Measurements from ENCODE around the gene NFIA.

Gene NFIA

DNA sequence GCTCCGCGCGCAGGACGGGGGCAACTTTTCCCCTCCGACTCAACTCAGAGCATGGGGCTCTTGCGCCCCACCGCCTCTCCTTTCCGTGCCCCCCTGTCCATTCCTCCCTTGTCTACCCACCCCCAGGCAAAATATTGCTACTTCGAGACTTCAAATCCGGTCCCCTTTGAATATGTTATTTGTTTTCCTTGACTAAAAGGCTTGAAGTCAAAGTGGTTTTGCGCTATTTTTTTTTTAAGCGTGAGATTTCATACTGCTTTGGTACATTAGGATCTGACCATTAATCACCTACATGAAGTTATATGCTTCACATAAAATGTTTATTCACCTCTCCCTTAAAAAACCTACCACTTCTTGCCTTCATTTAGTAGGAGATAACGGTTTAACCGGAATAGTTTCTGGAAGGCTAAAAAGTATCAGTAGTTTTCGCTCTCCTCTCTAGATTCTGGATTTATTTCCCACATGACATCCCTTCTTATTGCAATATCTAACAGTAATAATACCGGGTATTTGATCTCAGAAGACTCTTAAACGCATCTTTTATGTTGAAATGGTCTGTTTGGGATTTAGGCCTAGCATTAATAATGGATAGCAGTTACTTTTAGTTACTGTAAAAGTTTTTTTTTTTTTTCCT lies 1.6 kb downstream of the NFIA start:
- no peak for DNase-seq (ENCODE audit: low read depth)

DNA sequence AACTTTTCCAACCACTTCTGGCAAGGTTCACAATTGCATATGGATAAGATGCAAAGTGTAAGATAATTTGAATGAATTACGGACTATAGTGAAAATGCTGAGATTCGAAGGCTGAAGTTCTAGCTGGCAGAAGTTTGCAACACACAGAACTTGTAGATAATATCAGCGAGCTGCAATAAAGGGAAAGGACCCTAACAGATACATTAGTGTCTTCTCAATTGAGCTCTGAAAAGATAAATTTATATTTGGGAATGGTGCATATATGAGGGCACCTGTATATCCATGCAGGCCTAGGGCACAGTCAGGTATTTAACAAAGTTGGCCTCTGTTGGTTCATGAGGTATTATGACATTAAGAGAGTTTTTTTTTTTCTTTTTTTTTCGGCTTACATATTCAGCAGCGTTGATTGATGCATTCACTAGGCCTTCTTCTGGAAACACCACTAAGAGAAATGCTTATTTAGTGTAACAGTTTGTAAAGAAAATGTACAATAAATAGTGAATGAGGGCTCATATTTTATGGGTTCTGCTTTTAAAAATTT lies 2.2 kb downstream of the NFIA start:
- DNase-seq (ENCODE audit: low read depth) = no peak

DNA sequence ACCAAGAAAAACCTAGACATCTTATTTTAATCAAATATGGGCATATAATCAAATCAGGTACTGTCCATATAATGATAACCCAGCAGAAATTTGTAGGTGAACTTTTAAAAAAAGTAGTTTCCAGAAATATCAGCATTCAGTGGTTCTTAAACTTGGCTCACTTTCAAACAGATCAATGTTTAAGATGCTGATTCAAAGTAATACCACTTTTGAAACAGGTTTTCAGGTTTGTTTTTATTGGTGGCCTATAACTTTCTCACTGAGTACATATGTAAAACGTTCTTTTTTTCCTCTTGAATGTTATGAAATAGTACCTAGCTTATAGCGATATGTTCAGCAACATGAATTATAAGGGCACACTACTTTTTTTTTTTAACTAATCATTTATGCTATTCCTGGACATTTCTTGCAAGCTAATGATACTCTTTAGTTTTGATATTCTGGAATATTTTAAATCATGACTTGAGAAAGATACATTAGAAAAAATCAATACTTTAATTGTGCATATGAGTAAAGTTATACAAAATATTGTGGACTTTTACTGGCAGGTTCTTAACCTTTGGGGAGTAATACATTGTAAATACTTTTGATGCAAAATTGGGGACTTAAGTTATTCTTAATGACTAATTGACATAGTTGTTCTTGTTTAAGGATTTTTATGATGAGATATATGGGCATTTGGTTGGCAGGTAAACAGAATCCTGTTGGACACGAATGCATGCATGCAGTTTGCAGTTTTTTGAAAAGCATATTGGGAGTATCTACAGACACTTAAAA lies 3.0 kb downstream of the NFIA start:
- no peak for DNase-seq (ENCODE audit: low read depth)

DNA sequence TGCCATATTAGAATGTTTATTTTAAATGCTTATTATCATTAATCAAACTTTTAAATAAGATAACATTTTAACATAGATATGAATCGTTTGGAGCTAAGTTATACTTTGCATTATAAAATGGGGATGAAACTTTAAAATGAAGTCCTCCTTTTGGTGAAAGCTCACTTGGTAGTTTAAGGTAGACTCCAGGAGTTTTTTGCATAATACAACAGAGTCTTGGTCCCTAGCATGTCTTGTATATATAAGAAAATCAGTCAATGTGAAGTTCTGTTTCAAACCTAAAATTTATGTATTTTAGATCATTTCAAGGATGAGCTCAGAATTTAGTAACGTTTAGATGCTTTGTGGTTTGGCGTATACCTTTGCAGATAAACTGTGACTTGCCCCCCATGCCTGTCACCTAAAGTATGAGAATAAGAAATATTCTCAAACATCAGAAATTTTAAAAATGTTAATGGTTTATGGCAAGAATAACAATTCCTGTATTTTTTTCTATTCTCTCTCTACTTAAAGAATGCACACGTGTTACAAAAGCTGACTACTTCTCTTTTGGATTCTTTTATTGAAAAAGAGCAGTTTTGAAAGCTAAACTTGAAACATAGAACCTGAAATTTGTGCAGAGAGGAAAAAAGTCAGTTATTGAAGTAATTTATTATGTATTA lies 3.8 kb downstream of the NFIA start:
- DNase-seq (ENCODE audit: low read depth) = no peak

DNA sequence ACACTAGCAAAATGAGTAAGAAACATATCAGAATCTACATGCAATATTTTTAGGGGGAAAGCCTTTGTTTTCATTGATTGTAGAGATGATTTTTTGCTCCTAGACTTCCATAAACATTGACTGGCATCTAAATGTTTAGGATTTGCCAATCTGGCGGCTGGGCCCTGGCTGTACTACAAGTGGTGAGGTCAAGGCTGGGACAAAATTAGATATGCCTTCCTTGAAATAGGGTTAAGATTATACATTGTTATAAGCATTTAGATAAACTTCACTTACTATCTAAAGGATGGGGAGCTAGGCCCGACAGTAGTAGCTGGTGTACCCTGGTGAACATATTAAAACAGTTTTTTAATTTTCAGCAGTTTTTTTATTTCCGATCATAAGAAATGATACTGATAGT lies 5.2 kb downstream of the NFIA start:
- DNase-seq (ENCODE audit: low read depth) = no peak

DNA sequence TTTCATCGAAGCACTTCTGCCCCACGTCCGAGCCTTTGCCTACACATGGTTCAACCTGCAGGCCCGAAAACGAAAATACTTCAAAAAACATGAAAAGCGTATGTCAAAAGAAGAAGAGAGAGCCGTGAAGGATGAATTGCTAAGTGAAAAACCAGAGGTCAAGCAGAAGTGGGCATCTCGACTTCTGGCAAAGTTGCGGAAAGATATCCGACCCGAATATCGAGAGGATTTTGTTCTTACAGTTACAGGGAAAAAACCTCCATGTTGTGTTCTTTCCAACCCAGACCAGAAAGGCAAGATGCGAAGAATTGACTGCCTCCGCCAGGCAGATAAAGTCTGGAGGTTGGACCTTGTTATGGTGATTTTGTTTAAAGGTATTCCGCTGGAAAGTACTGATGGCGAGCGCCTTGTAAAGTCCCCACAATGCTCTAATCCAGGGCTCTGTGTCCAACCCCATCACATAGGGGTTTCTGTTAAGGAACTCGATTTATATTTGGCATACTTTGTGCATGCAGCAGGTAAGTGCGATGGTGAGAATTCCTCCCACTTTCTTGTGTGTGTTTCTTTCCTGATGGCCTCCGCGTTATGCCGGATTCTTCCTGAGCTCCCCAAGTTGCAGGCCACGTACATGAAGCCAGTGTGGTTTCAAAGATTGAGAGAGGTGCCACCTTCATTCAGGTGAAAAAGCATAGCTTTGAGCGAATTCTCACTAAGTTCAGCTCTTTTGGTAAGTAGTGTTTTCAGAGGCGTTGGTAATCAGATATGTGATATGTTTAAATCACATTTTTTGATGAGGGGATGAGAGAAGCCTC lies 6.0 kb downstream of the NFIA start:
- no peak for DNase-seq (ENCODE audit: low read depth)

DNA sequence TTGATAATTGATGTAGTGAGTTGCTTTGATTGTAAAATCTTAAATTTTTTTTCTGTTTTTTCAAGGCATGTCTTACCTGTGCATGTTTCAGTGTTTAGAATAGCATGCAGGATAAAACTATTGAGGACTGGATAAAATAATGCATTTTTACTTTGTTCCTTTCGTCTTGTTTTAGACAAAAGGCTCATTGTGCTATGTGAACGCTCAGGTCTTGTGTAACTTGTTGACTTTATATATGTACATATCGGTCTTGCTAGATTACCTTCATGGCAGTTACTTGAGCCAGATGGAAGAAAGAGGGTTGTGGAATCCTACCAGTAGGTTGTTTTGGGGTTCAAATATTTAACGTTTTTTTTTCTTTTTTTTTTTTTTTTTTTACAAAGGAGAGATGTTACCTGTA lies 7.0 kb downstream of the NFIA start:
- DNase-seq (ENCODE audit: low read depth) = no peak

DNA sequence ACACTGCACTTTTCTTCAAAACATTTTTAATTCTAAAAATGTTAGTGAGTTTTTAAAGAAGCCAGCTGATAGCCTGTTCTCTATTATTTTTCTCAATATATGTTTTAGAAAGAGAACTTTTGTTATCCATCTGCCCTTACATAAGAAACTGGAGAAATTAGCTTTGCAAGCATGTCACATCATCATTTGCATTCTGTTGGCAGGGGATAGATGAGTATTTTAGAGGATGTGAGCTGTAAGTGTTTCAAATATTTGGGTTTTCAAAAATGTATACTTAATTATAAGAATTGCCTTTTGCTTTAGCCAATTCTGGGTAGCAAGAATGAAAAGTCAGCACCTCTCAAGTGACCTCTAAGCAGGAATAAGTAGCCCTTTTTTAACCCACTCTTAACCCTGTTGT lies 7.4 kb downstream of the NFIA start:
- no peak for DNase-seq (ENCODE audit: low read depth)

DNA sequence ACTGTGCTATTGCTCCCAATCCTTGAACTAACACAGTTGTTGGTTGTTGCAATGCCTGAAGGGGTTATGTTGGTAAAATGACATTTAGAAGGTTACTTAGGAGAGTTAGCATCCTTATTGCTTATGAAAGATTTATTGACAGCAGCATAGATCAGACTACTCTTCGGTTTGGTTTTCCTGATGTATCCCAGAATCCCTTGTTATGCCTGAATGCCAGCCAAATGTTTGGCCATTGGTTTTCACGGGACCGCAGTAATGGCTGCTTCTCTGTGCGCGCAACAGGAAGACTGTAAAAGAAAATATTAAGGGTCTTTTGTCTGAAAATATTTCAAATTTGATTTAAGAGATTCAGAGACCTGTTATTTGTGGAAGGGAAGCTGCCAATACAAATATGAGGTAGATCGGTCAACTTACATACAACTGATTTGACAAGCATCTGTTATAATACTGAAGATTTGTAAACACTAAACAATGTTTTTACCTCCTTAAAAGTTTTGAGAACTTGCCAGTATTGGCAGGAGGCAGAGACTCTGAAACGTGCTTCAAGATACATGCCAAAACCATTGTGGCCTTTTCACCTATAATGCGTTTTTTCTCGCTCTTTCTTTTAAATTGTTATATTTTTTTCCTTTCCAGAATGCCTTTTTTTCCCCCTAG lies 8.3 kb downstream of the NFIA start:
- no peak for DNase-seq (ENCODE audit: low read depth)

DNA sequence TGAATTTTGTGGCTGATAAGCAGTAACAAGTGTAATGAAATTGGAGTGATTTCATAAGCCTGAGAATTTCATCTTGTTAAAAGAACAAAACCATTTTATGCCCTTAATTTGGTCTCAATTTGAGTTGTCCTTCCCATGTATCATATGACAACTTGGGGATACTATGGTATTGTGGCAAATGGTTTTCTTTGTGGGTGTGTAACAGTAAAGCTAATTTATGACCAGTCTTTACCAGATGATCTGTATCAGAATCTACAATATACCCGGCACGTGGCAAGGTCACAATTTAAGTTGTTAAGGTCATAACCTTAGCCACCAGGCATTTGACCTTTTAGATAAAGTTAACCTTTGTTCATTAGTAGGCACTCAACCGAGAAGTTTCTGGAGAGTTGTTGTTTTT lies 9.1 kb downstream of the NFIA start:
- no peak for DNase-seq (ENCODE audit: low read depth)

DNA sequence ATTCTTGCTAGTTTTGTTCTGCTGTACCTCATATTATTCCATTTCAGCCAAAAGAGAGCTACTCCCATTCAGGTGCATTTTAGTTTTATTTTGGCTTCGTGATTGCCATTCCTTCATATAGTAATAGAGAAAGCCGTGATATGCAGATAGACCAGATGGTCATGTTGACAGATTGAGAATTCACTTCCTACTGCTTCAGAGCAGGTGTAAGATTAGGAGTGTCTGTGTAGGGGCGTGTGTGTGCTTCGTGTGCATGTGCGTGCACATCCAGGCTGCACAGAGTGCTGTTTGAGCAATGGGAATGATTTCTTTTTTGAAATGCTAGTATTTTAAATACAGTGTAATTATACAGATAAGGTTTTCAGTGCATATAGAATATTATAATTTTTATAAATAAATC lies 10.3 kb downstream of the NFIA start:
- no peak for DNase-seq (ENCODE audit: low read depth)

DNA sequence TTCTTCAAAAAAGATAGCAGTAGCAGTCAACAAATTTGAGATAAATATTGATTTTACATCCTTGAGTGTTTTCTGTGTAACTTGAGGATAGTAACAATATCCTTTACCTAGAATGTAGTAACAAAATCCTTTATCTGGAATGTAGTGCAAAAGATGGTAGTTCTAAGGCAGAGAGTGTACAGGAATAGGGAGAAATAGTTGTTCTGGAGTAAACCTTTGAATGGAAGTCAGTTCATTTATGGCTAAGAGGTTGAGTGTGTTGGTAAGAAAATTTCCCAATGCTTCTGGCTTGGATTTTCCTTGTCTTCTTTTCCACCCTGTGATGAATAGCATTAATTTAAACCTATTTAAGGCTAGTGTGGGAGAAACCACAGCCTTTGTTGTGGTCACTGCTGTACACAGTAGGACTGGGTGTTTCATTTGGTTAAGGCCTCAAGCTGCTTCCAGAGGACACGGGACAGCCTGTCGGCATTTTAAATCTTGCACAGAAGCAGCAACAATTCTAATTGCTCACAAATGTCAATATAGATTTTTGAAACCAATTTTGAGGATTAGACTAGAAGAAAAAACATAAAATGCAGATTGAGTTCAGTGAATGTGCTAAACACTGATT lies 11.3 kb downstream of the NFIA start:
- no peak for DNase-seq (ENCODE audit: low read depth)

DNA sequence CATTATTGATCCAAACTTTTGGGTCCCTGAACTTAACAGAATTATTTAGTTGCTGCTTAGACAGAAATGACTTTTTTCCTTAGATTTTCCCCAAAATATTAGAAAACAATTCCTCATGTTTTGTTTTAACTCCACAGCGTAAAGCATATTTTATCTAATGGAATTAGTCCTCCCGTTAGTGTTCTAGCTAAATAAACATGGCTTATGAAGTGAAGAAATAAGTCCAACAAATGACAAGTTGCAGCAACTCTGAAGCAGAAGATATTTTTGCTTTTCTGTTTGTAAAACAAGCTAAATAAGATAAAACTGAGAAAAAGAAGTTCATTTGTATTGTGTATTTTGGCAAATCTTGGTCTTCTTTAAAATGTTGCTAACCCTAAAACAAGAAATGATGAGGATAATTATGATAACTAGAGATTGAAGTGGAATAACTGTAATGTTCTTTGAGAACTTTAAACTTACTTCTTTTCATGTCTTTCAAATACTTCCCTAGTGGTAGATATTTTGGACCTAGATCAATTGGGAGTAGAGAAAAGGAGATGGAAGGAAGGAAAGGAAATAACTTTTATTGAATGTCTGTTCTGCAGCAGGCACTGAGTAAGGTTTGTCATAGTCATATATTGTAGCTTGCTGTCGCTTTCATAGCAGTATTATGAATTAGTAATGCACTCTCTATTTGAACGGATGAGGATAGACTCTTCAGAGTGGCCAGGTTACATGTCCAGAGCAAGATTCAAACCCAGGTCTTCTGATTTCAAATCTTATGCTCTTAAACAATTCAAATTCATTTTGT lies 12.5 kb downstream of the NFIA start:
- no peak for DNase-seq (ENCODE audit: low read depth)

DNA sequence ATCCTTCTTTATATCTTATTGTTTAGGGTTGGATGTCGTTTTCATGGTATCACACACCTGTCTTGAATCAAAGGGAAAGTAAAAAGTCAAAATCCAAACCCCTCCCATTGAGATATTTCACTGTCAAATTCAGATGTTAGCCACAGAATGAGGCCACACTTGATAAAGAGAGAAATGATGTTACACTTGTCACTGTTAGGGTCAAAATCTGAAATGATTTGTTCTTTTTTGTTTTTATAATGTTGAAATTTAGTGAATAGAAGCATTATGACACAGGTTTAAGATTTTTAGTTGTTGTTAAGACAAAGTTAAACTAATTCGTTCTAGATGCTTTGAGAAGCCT lies 13.1 kb downstream of the NFIA start:
- DNase-seq (ENCODE audit: low read depth) = no peak

DNA sequence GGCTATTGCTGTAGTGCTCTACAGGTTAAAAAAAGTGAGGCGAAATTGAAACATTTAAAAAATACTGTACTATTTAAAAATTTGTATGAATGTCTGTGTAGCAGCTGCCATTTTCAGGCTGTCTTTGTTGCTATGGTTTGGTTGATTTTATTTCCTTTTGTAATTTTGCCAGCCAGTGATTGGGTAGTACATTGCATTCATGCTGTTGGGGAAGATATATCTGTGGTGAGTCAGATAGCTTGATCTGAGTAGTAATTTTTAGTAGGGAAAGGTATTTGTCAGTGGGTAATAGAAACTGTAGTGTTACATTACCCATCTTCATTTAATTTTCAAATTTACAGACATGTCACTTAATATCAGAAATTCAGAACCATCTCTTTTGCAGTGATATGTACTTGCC lies 15.0 kb downstream of the NFIA start:
- no peak for DNase-seq (ENCODE audit: low read depth)

DNA sequence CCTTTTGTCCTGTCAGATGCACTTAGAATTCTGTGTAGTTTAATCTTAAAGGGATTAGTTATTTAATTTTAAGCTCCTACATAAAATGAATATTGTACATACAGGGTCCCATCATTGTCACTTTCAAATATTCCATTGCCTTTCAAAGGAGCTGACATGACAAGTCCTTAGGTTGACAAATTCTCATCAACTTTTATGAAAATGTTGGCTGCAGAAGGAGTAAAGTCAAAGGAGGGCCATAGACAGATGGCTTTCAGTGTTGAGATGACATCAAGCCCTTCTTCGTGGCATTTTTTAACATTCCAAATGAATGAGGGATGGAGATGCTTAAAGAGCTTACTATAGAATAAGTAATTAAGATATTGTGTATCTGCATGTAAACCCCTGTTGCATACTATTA lies 15.4 kb downstream of the NFIA start:
- DNase-seq (ENCODE audit: low read depth) = no peak

DNA sequence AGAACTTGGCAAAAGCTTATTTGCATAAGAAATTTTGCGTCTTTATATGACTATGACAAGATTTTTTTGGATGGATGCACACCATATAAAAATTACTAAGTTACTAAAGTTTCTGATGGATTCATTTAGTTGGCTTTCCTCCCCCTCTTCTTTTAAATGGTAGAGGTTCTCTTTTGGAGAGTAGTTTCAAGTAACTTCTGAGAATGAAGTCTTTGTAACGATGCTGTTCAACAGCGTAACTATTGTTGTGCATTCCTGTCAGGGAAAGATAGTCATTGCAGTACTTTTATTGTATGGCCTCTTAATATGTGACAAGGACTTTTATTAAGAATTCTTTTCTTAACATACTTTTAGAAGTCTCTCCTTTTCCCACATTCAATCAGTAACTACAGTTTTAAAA lies 16.0 kb downstream of the NFIA start:
- DNase-seq (ENCODE audit: low read depth) = no peak

DNA sequence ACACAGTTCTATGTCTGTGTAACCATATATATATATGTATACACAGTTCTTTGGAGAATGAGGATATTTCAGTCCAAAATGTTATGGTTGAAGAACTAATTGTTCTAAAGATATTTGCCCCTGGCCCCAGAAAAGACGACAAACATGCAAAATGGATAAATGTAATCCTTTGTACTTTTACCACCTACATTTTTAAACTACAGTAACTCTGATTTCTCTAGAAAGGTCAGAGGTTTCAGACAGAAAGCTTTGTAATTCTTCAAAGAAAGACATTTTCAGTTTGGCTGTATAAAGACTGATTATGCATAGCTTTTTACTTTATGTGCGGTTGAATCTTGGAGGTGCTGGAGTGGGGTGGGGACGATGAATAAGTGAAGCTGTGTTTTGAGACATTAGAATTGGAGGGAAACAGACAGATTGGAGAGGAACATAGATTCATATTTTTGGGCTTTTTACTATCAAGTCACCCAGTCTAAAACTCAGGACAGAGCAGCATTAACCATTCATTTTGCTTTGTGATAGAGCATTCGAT lies 16.6 kb downstream of the NFIA start:
- no peak for DNase-seq (ENCODE audit: low read depth)

DNA sequence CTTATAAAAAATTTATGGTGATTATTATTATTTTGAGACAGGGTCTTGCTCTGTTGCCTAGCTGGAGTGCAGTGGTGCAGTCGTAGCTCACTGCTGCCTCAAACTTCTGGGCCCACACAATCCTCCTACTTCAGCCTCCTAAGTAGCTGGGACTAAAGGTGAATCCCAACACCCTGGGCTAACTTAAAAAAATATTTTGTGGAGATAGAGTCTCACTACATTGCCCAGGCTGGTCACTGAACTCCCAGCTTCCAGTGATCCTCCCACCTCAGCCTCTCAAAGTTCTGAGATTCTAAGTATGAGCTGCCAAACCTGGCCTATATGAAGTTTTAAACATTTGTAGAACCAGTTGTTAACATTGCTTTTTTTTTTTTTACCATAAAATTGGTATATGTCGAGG lies 18.2 kb downstream of the NFIA start:
- DNase-seq (ENCODE audit: low read depth) = no peak

DNA sequence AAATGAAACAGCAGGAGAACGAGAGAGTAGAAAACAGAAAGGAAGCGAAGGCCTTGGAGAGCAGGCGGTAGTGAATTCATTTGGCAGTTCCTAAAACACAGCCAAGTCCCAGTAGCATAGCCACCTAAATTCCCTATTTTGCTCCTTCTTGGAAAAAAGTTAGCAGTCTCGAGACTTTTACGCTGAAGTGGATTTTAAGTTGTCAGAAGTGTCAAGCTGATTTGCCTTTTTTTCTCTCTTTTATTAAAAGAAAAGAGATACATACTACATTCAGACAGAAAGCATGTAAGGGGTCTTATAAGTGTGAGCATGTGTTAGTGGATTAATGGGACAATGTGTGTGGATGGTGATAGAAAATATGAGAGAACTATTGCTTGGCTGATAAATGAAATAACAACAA lies 19.2 kb downstream of the NFIA start:
- no peak for DNase-seq (ENCODE audit: low read depth)

Measured in stimulated activated CD4-positive, alpha-beta T cell treated with anti-CD3 and anti-CD28 coated beads, Interleukin-2, amount 100 ng/mL, for 4 hours (primary cell).